SK-N-SH treated with all-trans-retinoic acid at 6 μM for 48 hours (cell line): ENCODE data around the gene NPTX1.

ENCODE experiments used
- ATAC-seq: fragments of 200-7000 bp; cut with Tn5 transposase; 3 replicates; pipeline ENCODE4 v1.9.1; 2020; ENCODE audit warnings: mild to moderate bottlenecking, moderate library complexity
- BACH2 ChIP-seq: fragments of 250-450 bp; sonication (Bioruptor Pico); IDR thresholded peaks from 2 replicates; pipeline ENCODE4 v1.9.0; 2021; ENCODE audit warnings: mild to moderate bottlenecking, borderline replicate concordance
- CSDC2 ChIP-seq: fragments of 250-450 bp; sonication (Bioruptor Pico); IDR thresholded peaks from 2 replicates; pipeline ENCODE4 v1.5.0; 2020; ENCODE audit warnings: mild to moderate bottlenecking, moderate library complexity
- ESRRG ChIP-seq: fragments of 250-450 bp; sonication (Bioruptor Pico); IDR thresholded peaks from 2 replicates; pipeline ENCODE4 v1.6.1; 2021; ENCODE audit warnings: mild to moderate bottlenecking
- GLIS3 ChIP-seq: fragments of 250-450 bp; sonication (Bioruptor Pico); IDR thresholded peaks from 2 replicates; pipeline ENCODE4 v1.5.0; 2020; ENCODE audit warnings: mild to moderate bottlenecking, moderate library complexity
- ISL1 ChIP-seq: fragments of 250-450 bp; sonication (Bioruptor Pico); IDR thresholded peaks from 2 replicates; pipeline ENCODE4 v2.1.2; 2022; ENCODE audit warnings: mild to moderate bottlenecking, moderate library complexity
- OSR1 ChIP-seq: fragments of 250-450 bp; sonication (Bioruptor Pico); IDR thresholded peaks from 2 replicates; pipeline ENCODE4 v1.8.0; 2022; ENCODE audit warnings: moderate library complexity, mild to moderate bottlenecking, inconsistent platforms
- PPARA ChIP-seq: fragments of 250-450 bp; sonication (Bioruptor Pico); IDR thresholded peaks from 2 replicates; pipeline ENCODE4 v1.5.0; 2020; ENCODE audit warnings: mild to moderate bottlenecking, borderline replicate concordance
- RARB ChIP-seq: fragments of 250-450 bp; sonication (Bioruptor Pico); IDR thresholded peaks from 2 replicates; pipeline ENCODE4 v1.8.0; 2021; ENCODE audit warnings: mild to moderate bottlenecking, moderate library complexity
- SNAI2 ChIP-seq: fragments of 250-450 bp; sonication (Bioruptor Pico); IDR thresholded peaks from 2 replicates; pipeline ENCODE4 v1.5.0; 2020; ENCODE audit warnings: mild to moderate bottlenecking, moderate library complexity
- TOX ChIP-seq: fragments of 250-450 bp; sonication (Bioruptor Pico); IDR thresholded peaks from 2 replicates; pipeline ENCODE4 v1.8.0; 2021; ENCODE audit warnings: mild to moderate bottlenecking, moderate library complexity, borderline replicate concordance
- ZFP3 ChIP-seq: fragments of 250-450 bp; sonication (Bioruptor Pico); IDR thresholded peaks from 2 replicates; pipeline ENCODE4 v1.5.0; 2020; ENCODE audit warnings: mild to moderate bottlenecking, moderate library complexity
- ZFP30 ChIP-seq: fragments of 450-650 bp; formaldehyde crosslinking; IDR thresholded peaks from 2 replicates; pipeline ENCODE4 v1.5.0; 2022; ENCODE audit warnings: mild to moderate bottlenecking, moderate library complexity
- ZNF70 ChIP-seq: fragments of 450-650 bp; formaldehyde crosslinking; IDR thresholded peaks from 2 replicates; pipeline ENCODE4 v1.5.0; 2020; ENCODE audit warnings: mild to moderate bottlenecking, moderate library complexity
- ZNF8 ChIP-seq: fragments of 450-650 bp; formaldehyde crosslinking; IDR thresholded peaks from 2 replicates; pipeline ENCODE4 v1.5.0; 2020; ENCODE audit warnings: mild to moderate bottlenecking, moderate library complexity
- TF ChIP-seq, protein P1 (sequence below): fragments of 250-450 bp; sonication (Bioruptor Pico); IDR thresholded peaks from 2 replicates; pipeline ENCODE4 v1.8.0; 2020; ENCODE audit warnings: mild to moderate bottlenecking, moderate library complexity, borderline replicate concordance
- TF ChIP-seq, protein P2 (sequence below): fragments of 250-450 bp; sonication (Bioruptor Pico); IDR thresholded peaks from 2 replicates; pipeline ENCODE4 v1.8.0; 2021; ENCODE audit warnings: low read depth, mild to moderate bottlenecking, moderate library complexity, borderline replicate concordance
- TF ChIP-seq, protein P3 (sequence below): fragments of 250-450 bp; sonication (Bioruptor Pico); IDR thresholded peaks from 2 replicates; pipeline ENCODE4 v1.5.1; 2021; ENCODE audit warnings: mild to moderate bottlenecking, moderate library complexity
- TF ChIP-seq, protein P4 (sequence below): fragments of 250-450 bp; sonication (Bioruptor Pico); IDR thresholded peaks from 2 replicates; pipeline ENCODE4 v1.5.1; 2020; ENCODE audit warnings: low read depth, mild to moderate bottlenecking, moderate library complexity
- TF ChIP-seq, protein P5 (sequence below): fragments of 250-450 bp; sonication (Bioruptor Pico); IDR thresholded peaks from 2 replicates; pipeline ENCODE4 v1.5.0; 2020; ENCODE audit warnings: mild to moderate bottlenecking, moderate library complexity

NPTX1 gene

DNA sequence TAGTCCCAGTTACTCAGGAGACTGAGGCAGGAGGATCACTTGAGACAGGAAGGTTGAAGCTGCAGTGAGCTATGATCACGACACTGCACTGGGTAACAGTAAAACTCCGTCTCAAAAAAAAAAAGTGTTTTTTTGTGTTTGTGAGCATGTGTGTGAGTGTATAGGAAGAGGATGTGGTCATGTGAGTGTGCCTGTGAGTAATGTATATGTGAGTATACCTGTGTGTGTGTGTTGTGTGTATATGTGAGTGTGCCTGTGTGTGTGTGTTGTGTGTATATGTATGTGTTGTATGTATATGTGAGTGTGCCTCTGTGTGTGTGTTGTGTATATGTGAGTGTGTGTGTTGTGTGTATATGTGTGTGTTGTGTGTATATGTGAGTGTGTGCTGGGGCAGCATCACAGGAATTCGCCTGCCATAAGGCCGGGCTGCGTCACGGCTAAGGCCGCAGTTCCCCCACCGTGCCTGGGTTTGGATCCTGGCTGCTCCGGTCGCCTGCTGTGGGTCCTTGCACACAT, 21.4 kb upstream of the NPTX1 start:
- TF ChIP-seq, protein P1, sequence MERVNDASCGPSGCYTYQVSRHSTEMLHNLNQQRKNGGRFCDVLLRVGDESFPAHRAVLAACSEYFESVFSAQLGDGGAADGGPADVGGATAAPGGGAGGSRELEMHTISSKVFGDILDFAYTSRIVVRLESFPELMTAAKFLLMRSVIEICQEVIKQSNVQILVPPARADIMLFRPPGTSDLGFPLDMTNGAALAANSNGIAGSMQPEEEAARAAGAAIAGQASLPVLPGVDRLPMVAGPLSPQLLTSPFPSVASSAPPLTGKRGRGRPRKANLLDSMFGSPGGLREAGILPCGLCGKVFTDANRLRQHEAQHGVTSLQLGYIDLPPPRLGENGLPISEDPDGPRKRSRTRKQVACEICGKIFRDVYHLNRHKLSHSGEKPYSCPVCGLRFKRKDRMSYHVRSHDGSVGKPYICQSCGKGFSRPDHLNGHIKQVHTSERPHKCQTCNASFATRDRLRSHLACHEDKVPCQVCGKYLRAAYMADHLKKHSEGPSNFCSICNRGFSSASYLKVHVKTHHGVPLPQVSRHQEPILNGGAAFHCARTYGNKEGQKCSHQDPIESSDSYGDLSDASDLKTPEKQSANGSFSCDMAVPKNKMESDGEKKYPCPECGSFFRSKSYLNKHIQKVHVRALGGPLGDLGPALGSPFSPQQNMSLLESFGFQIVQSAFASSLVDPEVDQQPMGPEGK (CRISPR knock-in tag) = no peak
- TF ChIP-seq, protein P2, sequence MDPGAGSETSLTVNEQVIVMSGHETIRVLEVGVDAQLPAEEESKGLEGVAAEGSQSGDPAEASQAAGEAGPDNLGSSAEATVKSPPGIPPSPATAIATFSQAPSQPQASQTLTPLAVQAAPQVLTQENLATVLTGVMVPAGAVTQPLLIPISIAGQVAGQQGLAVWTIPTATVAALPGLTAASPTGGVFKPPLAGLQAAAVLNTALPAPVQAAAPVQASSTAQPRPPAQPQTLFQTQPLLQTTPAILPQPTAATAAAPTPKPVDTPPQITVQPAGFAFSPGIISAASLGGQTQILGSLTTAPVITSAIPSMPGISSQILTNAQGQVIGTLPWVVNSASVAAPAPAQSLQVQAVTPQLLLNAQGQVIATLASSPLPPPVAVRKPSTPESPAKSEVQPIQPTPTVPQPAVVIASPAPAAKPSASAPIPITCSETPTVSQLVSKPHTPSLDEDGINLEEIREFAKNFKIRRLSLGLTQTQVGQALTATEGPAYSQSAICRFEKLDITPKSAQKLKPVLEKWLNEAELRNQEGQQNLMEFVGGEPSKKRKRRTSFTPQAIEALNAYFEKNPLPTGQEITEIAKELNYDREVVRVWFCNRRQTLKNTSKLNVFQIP (CRISPR knock-in tag) = no peak
- no peak for TF ChIP-seq OSR1
- TF ChIP-seq, all 23 proteins: peak for 0
- no peak for ATAC-seq

DNA sequence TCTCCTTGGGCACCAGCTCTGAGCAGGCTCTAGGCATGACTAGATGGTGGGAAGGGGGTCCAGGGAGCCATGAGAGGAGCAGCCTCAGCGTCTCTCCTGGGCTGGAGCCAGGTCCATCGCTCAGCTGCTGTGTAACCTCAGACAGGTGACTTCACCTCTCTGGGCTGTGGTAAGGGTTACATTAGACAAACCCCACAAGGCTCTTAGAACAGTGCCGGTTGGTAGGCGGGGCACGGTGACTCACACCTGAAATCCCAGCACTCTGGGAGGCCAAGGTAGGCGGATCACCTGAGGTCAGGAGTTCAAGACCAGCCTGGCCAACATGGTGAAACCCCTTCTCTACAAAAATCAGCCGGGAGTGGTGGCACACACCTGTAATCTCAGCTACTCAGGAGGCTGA, 18.1 kb upstream of the NPTX1 start:
- no peak for TF ChIP-seq ZNF8
- no peak for TF ChIP-seq GLIS3
- TF ChIP-seq ZFP30 (CRISPR knock-in tag) = no peak
- TF ChIP-seq ISL1 (CRISPR knock-in tag) = no peak
- TF ChIP-seq, protein P3, sequence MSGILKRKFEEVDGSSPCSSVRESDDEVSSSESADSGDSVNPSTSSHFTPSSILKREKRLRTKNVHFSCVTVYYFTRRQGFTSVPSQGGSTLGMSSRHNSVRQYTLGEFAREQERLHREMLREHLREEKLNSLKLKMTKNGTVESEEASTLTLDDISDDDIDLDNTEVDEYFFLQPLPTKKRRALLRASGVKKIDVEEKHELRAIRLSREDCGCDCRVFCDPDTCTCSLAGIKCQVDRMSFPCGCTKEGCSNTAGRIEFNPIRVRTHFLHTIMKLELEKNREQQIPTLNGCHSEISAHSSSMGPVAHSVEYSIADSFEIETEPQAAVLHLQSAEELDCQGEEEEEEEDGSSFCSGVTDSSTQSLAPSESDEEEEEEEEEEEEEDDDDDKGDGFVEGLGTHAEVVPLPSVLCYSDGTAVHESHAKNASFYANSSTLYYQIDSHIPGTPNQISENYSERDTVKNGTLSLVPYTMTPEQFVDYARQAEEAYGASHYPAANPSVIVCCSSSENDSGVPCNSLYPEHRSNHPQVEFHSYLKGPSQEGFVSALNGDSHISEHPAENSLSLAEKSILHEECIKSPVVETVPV (CRISPR knock-in tag) = no peak
- no peak for TF ChIP-seq BACH2 (CRISPR knock-in tag)
- TF ChIP-seq, protein P4, sequence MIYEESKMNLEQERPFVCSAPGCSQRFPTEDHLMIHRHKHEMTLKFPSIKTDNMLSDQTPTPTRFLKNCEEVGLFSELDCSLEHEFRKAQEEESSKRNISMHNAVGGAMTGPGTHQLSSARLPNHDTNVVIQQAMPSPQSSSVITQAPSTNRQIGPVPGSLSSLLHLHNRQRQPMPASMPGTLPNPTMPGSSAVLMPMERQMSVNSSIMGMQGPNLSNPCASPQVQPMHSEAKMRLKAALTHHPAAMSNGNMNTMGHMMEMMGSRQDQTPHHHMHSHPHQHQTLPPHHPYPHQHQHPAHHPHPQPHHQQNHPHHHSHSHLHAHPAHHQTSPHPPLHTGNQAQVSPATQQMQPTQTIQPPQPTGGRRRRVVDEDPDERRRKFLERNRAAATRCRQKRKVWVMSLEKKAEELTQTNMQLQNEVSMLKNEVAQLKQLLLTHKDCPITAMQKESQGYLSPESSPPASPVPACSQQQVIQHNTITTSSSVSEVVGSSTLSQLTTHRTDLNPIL = no peak
- ATAC-seq = no peak

DNA sequence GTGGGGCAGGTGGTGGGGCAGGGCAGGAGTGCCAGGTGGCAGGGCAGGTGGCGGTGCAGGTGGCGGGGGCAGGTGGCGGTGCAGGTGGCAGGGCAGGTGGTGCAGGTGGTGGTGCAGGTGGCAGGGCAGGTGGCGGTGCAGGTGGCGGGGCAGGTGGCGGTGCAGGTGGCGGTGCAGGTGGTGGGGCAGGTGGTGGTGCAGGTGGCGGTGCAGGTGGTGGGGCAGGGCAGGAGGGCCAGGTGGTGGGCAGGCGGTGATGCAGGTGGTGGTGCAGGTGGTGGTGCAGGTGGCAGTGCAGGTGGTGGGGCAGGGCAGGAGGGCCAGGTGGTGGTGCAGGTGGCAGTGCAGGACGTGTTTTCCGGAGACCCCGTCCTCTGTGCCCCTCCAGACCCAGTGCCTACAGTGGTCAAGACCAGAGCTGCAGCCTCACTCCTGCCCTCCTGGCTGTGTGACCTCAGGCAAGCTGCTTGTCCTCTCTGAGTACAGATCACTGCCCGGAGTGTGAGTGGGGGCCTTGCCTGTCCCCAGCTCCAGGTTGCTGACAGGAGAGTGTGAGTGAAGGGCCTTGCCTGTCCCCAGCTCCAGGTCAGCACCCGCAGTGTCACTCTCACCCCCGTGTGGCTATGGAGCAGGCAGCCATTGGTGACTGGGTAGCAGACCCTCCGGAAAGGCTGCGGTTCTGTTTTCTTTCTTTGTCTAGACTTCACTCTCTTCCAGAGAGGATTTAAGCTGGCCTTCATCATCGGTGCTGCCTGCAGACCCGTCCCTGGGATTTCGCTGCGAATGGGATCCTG, 16.1 kb upstream of the NPTX1 start:
- ATAC-seq = no peak; the same call in 2 of the 3 replicates
- no peak for TF ChIP-seq TOX
- TF ChIP-seq BACH2 (CRISPR knock-in tag) = no peak

DNA sequence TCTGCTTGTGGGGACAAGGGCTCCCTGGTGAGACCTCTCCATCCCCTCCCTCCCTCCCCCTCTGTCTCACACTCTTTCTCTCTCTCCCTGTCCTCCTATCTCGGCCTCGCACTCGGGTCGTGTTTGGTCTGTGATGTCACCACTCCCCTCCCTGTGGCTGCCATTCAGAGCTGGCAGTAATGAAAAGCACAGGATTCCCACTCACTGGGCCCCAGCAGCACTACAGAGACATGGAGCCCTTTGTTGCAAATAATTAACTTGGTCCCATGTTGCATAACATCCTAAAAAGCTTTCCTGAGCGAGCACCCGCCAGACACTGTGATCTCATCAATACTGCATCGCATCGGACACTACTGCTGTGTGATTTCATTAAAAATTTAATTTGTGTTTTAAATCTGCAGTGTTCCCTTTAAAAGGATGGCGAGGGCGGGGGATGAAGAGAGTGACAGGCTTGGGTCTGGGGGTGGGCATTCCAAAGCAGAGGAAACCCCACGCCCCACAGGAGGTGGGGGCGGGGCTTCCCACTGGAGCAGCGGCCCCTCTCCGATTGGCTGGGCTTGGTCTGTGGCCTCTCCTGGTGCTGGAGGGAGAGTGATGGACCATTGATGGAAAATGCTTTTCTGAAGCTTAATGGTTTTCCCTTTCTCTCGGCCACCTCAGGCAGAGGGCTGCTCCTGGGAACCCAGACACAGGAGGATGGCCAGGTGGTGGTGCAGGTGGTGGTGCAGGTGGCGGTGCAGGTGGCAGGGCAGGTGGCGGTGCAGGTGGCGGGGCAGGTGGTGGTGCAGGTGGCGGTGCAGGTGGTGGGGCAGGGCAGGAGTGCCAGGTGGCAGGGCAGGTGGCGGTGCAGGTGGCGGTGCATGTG, 15.3 kb upstream of the NPTX1 start:
- peak; percentile 48; the same call in 2 of the 3 replicates for ATAC-seq
- TF ChIP-seq, protein P4 = no peak
- no peak for TF ChIP-seq OSR1
- TF ChIP-seq CSDC2 (CRISPR knock-in tag) = no peak
- TF ChIP-seq ESRRG = no peak
- no peak for TF ChIP-seq ZNF8
- TF ChIP-seq BACH2 (CRISPR knock-in tag) = no peak
- TF ChIP-seq ISL1 (CRISPR knock-in tag) = no peak
- TF ChIP-seq, protein P1 (CRISPR knock-in tag) = no peak
- TF ChIP-seq, protein P5, sequence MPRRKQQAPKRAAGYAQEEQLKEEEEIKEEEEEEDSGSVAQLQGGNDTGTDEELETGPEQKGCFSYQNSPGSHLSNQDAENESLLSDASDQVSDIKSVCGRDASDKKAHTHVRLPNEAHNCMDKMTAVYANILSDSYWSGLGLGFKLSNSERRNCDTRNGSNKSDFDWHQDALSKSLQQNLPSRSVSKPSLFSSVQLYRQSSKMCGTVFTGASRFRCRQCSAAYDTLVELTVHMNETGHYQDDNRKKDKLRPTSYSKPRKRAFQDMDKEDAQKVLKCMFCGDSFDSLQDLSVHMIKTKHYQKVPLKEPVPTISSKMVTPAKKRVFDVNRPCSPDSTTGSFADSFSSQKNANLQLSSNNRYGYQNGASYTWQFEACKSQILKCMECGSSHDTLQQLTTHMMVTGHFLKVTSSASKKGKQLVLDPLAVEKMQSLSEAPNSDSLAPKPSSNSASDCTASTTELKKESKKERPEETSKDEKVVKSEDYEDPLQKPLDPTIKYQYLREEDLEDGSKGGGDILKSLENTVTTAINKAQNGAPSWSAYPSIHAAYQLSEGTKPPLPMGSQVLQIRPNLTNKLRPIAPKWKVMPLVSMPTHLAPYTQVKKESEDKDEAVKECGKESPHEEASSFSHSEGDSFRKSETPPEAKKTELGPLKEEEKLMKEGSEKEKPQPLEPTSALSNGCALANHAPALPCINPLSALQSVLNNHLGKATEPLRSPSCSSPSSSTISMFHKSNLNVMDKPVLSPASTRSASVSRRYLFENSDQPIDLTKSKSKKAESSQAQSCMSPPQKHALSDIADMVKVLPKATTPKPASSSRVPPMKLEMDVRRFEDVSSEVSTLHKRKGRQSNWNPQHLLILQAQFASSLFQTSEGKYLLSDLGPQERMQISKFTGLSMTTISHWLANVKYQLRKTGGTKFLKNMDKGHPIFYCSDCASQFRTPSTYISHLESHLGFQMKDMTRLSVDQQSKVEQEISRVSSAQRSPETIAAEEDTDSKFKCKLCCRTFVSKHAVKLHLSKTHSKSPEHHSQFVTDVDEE (CRISPR knock-in tag) = no peak
- TF ChIP-seq ZNF70 (CRISPR knock-in tag) = no peak
- no peak for TF ChIP-seq RARB (CRISPR knock-in tag)
- TF ChIP-seq SNAI2 (CRISPR knock-in tag) = no peak
- no peak for TF ChIP-seq PPARA
- TF ChIP-seq ZFP3 (CRISPR knock-in tag) = no peak
- TF ChIP-seq, protein P2 (CRISPR knock-in tag) = no peak
